ENCODE data around the gene OR2T8. TPM values are rescaled to one million over a fixed set of nuclear protein-coding genes. Genes with fewer than 3 reads are reported as not detected.
"Not testable (repeated sequence)": the region's sequence is repeated elsewhere in the genome, so short reads cannot be mapped to it uniquely, and the experiment has no call there.

The OR2T8 gene, protein sequence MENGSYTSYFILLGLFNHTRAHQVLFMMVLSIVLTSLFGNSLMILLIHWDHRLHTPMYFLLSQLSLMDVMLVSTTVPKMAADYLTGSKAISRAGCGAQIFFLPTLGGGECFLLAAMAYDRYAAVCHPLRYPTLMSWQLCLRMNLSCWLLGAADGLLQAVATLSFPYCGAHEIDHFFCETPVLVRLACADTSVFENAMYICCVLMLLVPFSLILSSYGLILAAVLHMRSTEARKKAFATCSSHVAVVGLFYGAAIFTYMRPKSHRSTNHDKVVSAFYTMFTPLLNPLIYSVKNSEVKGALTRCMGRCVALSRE
- polyA plus RNA-seq (2013, experiment 1 of 2; ENCODE audit: insufficient read length): not detected
- not detected for polyA plus RNA-seq (2013, experiment 2 of 2; ENCODE audit: insufficient read length)

DNA sequence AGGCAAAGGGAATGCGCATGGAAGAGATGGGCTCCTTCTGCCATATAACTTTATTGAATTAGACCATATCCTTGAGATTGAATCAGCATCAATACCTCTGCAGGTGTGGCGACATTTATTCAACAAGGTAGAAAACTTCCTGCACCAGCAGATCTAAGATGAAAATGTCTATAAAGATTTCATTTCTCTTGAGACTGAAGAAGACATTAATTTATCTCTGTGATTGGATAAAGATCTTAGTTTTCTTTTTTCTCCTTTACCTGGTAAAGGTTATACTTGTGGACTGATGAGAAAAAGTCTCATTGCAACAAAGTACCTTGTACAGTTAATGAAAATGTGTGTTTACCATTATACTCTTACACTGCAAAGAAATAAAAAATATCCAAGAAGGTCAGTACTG is at the start of gene OR2T8:
TSS of gene OR2T8 (plus strand) at position 301 of the 400 bp plus-strand sequence. CDS start 766 bp downstream, outside the sequence.
- no peak for DNase-seq

DNA sequence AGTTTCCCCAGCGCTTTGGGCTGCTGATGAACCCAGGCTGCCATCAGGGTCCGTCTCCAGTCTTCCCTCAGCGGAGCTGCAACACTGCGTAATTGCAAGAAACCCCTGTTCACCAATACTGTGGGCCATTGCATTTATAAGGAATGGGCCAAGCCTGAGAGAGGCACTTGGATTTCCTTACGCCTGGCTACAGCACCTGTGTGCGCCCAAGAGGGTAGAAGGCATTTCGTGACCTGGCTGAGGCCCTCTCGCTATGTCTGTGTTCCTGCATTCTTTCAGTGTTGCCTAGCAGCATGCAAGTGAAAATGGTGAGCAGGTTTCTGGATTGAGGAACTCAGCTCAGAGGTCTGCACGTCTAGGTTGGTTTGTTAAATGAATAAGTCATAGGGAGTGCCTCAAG is 36.7 kb upstream of the OR2T8 start:
- no peak for DNase-seq

DNA sequence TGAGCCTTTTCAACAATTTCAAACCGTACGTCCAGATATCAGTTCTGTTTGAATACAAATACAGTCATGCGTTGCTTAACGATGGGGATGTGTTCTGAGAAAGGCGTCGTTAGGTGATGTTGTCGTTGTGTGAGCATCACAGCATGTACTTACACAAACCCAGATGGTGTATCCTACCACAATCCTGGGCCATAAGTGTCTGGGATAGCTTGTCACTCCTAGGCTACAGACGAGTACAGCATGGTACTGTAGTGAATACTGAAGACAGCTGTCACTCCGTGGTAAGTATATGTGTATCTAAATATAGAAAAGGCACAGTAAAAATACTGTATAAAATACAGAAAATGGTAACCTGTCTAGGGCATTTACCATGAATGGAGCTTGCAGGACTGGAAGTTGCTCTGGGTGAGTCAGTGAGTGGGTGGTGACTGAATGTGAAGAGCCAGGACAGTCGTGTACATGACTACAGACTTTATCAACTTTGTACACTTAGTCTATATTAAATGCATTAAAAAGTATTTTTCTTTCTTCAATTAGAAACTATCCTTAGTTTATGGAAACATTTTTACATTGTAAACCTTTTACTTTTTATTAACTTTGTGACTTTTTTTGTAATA is 35.1 kb upstream of the OR2T8 start:
- DNase-seq: no peak

DNA sequence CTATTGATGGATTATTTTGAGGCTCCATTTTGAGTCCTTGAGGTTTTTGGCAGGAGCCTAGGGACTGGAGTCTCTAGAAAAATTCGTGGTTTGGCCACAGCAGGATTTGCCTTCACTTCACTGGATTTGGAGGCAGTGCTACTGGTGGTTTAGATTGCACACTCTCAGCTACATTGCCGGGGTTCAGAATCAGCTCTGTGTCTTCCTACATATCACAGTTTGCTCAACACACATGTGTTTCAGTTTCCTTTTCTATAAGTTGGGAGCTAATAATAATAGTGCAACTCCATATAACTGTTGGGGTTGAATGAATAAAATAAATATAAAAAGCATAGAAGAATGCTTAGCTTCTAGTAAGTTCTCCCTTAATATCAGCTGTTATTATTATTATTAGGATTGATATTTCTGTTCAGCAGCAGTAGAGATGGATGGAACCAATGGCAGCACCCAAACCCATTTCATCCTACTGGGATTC is 24.9 kb upstream of the OR2T8 start, which contains the start of gene OR2W3:
TSS of gene OR2W3 (plus strand) at position 425 of the 475 bp plus-strand sequence. CDS start at position 425, 0 bp downstream.
- DNase-seq: no peak

DNA sequence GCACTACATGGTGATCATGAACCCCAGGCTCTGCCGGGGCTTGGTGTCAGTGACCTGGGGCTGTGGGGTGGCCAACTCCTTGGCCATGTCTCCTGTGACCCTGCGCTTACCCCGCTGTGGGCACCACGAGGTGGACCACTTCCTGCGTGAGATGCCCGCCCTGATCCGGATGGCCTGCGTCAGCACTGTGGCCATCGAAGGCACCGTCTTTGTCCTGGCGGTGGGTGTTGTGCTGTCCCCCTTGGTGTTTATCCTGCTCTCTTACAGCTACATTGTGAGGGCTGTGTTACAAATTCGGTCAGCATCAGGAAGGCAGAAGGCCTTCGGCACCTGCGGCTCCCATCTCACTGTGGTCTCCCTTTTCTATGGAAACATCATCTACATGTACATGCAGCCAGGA is 24.1 kb upstream of the OR2T8 start:
- no peak for DNase-seq

DNA sequence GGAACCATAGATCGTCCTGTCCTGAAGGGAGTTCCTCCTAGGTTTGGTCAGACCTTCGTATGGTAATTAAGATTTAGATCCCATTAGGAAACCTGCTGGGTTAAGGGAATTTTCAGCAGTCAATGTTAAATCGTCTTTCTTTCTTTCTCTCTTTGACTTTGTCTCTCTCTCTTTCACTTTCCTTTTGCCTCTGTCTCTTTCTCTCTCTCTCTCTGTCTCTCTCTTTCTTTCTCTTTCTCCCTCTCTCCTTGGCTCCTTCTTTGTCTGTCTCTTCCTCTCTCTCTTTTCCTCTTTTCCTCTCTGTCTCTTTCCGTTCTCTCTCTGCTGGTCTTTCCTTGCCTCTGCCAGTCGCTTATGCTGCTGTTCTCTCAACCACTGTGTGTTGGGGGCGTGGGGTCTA is 15.9 kb upstream of the OR2T8 start:
- no peak for DNase-seq

DNA sequence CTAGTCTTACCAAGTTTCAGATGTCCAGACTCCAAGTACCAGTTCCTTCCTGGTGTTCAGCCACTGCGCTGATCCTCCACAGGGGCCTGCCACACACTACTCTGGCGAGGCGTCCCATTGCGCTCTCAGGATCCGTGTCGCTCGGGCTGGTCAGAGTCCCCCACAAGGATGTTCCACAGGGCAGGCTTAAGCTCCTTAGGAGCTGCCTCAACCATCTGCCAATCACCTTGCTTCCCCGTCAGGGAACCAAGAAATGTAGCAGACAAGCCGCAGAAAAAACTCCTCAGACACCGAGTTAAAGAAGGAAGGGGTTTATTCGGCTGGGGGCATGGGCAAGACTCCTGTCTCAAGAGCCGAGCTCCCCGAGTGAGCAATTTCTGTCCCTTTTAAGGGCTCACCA is 14.9 kb upstream of the OR2T8 start:
- DNase-seq: no peak

DNA sequence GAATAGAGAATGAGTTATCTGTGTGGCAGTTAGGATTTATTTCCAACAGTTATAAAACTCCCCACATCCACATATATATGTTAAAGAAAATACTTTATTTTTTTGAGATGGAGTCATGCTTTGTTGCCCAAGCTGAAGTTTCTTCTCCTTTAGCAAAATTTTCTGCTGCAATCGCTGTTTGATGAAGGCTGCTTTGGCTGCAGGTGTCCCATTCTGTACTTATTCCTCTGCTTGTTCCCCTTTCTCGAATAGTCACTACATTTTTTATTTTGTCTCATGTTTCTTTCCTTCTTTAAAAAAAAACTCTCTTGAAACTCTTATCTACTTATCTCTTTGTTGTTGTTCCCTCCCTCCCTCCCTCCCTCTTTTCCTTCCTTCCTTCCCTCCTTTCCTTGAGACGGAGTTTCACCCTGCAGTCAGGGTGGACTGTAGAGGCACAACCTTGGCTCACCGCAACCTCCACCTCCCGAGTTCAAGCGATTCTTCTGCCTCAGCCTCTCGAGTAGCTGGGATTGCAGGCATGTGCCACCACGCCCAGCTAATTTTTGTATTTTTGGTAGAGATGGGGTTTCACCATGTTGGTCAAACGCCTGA is 14.0 kb upstream of the OR2T8 start:
- DNase-seq: no peak

DNA sequence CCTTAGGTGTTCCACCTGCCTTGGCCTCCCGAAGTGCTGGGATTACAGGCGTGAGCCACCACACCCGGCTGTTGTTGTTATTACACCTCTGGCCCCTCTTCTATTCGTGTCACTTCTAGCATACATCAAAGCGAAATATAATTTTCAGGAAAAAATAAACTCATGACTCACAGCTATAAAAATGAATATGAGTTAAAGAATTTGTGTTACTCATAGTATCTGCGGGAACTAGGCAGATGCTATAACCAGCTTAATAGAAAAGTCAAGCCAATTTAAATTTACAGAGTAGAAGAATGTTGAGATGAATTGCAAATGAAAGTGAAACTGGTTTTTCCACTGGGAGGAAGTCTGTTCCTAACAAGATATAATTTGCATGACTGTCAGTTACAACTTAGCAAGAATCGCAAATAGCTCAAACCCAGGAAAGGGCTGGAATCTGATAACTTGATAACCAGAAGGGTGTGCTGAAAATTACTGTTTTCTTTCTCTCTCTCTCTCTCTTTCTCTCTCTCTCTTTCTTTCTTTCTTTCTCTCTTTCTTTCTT is 13.5 kb upstream of the OR2T8 start:
- no peak for DNase-seq

DNA sequence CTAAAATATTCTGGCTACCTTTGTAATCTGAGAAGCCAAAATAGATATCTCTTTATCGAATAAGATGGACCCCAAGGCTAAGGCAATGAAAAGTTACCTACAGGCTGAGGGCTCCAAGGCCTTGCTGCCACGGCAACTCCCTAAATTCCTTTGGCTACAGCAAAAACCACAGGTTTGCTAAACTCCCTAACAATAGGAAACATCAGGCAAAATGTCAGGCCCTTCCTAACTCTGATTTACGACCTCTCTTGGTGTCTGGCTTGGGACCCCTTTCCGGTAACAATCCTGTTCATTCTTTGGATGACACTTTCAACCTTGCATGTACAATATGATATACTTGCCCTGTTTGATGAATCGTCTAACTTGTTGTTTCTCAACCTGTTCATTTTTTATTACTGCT is 11.3 kb upstream of the OR2T8 start:
- DNase-seq: no peak

DNA sequence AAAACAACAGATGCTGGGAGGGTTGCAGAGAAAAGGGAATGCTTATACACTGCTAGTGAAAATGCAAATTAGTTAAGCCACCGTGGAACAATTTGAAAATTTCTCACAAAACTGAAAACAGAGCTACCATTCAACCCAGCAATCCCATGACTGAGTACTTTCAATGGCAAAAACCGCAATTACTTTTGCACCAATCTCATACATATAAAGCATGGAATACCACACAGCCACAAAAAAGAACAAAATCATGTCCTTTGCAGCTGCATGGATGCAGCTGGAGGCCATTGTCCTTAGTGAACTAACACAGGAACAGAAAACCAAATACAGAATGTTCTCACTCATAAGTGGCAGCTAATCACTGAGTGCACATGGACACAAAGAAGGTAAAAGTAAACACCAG is 6.3 kb upstream of the OR2T8 start:
- DNase-seq: no peak

DNA sequence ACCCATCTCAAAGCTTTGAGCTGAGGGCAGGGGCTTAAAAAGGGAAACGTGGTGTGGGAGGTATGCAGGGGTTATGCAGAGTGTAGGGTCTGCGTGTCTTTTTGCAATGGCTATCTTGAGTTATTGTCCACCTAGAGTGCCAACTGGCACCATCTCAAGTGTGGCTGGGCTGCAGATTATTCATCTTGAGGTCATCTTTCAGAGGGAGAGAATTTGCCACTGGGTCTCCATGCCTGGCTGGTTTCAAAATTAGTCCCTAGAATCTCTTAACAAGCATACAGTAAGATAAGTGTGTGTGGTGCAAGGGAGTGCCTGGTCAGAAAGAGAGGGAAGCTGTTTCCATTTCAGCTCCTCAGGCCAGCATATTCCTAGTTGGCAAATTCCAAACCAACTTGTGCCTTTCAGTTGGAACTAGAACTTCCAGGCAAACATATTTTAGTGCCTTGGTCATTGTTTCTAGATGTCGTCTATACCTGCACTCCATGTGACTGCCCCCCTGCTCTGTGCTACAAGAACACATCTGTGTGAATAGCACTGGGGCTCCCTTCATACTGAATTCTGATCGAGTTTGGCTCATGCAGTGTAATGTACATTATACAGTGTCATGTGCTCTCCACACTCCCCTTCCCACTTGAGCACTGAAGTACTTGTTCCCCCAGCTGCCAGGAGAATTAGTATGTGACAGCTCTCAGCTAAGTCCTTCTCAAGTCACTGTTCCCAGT is 5.0 kb upstream of the OR2T8 start:
- DNase-seq: no peak

DNA sequence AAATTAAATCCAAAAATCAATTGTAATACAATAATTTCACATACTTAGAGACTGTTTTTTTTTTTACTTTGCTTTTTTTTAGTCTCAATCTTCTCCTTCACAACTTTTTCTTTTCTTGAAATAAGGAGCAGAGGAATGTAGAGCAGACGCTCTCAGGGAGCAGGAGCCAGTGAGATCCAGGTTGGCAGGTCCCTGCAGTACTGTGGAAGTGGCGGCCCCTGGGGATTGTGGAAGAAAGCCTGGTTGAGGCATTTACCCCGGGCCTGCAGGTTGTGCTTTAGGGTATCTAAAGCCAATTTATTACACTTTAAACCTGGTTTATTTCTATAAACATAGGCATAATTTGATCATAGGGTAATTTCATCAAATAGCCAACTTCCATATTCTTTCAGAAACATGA is 3.9 kb downstream of the OR2T8 start:
- DNase-seq: no peak

DNA sequence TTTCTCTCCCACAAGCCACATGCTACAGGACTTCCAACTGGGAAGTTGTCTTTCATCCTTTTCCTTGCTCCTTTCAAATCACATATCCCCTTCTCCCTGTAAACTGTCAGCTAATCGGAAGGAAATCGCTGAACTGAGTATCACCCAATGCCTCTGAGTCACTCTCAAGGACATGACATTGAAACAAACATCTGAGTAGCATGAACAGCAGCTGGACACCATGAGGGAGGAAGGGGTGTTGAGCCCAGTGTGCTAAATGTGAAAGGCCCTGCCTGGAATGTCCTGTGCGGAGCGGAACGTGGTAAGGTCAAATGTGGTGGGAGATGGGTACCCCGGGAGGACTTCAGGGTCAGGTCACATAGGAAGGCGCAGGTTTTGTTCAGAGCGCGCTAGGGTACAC is 4.8 kb downstream of the OR2T8 start, which contains the start of gene OR2AJ1:
TSS of gene OR2AJ1 (plus strand) at position 22 of the 400 bp plus-strand sequence. CDS start 8,880 bp downstream, outside the sequence.
- no peak for DNase-seq

DNA sequence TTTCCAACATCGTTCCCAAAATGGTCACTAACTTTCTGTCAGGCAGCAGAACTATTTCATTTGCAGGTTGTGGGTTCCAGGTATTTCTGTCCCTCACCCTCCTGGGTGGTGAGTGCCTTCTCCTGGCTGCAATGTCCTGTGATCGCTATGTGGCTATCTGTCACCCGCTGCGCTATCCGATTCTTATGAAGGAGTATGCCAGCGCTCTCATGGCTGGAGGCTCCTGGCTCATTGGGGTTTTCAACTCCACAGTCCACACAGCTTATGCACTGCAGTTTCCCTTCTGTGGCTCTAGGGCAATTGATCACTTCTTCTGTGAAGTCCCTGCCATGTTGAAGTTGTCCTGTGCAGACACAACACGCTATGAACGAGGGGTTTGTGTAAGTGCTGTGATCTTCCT is 13.9 kb downstream of the OR2T8 start:
- DNase-seq: no peak

DNA sequence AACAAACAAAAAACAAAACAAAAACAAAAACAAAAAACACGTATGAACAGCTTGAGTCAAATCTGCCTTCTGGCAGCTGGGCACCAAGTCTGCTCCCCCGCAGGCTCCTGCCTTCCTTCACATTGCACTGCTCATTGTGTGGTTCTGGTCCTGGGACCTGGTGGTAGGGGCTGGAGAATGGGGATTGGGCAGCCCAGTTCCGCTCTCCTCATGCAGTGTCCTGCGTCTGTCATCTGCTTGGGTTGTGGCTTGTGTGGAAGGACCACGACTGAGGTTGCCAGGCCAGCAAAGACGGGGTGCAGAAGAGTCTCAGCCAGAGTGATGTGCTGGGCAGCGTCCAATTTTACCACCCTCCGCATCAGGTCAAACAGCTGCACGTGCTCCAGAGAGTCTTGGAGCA is 15.7 kb downstream of the OR2T8 start:
- DNase-seq: no peak

DNA sequence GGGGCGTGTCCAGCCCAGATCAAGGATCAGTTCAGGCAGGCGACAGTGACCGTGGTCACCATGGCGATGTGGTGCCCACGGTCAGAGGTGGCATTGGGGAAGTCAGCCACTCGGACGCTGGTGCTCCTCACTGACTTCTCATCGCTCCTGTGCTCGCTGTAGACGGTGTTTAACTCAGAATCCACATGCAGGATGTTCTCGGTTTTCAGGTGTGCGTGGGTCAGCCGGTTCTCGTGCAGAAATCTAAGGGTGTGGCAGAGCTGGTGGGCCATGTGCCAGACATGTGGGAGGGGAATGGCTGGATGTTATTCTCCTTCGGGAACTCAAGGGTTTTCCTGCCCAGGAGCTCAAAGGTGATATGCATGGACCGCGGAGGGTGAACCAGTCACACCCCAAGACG is 16.4 kb downstream of the OR2T8 start:
- no peak for DNase-seq

DNA sequence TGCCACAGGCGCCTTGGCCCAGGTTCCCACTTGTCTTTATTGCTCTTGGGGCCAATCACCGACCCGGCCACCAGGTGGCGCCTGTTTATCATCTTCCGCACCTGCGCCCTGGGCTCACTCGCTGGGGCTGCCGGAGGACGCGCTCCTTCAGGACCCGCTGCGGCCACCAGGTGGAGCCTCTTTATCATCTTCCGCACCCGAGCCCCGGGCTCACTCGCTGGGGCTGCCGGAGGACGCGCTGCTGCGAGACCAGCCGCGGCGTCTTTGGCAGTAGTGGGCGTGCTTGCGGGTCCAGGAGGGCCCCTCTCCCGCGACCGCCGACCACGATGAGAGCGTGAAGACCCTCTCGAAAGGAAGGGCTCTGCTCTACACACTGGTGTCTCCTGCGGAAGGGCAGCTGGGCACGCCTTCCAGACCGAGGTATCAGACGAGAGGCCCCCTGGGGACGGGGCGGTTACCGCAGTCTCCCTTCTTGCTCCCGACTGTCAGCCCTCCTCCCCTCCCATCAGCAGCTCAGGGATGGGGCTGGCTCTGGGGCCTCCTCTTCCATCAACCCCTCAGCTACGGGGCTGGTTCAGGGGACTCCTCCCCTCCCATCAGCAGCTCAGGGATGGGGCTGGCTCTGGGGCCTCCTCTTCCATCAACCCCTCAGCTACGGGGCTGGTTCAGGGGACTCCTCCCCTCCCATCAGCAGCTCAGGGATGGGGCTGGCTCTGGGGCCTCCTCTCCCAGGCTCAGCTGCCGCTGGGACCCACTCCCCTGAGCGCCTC is 17.1 kb downstream of the OR2T8 start:
- not testable (repeated sequence) for DNase-seq

DNA sequence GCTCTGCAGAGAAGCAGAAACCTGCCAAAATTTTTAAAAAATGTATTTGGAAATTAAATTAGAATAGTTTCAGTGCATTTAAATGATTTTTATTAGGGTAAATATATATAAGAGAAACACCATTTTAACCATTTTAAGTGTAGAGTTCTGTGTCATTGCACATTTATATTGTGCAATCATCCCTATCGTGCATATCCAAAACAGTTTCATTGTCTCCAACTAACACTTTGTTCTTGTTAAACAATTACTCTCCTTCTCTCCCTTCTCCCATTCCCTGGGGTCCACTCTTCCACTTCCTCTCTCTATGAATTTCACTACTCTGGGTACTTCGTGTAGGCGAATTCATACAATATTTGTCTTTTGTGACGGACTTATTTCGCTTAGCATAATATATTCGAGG is 22.6 kb downstream of the OR2T8 start:
- no peak for DNase-seq

DNA sequence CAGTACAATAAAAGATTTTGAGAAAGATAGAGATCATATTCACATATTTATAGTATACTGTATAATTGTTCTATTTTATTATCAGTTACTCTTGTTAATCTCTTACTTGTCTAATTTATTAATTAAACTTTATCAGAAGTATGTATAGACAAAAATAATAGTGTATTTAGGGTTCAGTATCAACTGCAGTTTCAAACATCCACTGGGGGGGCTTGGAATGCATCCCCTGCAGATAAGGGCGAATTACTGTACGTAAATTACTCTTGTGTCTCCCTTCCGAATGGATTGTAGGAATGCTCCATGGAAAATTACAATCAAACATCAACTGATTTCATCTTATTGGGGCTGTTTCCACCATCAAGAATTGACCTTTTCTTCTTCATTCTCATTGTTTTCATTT is 28.5 kb downstream of the OR2T8 start, which contains the start of gene OR2L8:
TSS of gene OR2L8 (plus strand) at position 301 of the 400 bp plus-strand sequence. CDS start at position 301, 0 bp downstream.
- no peak for DNase-seq

DNA sequence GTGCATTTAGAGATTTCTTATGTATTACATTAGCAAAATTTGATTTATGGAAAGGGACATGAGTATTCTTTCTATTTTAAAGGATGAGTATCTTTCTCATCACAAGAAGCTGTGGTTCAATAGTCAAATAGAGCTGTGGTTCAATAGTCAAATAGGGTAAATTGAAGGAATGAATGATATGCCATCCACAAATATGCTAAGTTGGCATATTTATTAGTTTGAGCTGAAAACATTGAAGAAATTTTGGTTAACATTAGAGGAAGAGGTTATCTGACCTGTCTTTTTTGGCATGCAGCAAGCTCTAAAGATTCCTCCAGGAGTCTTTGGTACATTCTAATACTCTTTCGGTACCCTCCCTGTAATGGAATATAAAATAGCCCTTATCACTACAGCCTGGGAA is 33.4 kb downstream of the OR2T8 start:
- DNase-seq: no peak

DNA sequence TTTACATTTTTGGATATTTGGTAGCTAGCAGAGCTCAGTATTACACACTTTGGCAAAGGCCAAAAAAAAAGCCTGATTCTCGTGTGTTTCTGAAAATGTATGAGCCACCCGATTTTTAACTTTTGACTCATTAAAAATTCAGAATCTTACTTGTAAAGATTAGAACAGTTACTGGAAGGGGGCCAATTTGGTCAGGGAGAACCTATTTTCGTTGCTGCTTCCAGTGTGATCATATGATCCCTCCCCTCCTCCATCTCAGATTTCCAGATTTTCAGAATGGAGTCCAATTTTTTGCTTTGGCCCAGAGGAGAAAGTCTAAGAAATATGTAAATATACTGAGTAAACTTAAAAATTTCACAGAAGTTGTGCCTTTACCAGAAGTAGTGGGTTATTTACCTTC is 41.7 kb downstream of the OR2T8 start:
- no peak for DNase-seq
